ENCODE measurements around the gene AP1S1. TPM values are rescaled to one million over a fixed set of nuclear protein-coding genes. Genes with fewer than 3 reads are reported as not detected.

The AP1S1 gene
- total RNA-seq, 6 experiments from 2014 or later: 24.0 to 56.5 (median 26.4) TPM

DNA sequence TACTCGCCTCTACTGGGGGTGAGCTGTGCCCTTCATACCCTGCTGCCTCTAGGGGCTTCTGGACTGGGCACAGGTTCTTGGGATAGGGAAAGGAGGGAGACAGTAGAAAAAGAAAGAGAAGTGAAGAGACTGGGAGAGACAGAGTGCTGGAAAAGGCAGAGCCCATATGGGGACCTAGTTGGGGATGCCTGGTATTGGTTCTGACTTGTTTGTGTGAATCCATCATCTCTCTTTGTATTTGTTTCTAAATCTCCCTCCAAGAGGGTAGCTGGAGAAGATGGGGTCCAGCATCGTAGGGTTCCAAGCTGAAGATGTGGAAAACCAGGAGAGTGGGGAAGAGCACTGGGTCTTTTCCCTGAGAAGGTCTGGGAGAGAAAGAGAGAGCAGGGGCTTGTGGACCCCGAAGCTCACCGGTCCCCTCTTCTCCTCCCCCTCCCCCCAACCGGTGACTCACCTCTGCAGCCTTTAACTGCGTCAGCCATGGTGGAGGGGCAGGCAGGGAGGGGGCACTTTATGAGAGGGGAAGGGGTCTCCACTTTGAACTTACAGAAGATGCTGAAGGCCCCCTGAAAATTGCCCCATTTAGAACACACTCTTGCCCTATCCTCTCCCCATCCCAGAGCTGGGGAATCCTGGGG is 14.3 kb downstream of the AP1S1 start:
- TF ChIP-seq POLR2A (IDR thresholded peaks at IDR 0.05): no peak
- TF ChIP-seq, protein P1, sequence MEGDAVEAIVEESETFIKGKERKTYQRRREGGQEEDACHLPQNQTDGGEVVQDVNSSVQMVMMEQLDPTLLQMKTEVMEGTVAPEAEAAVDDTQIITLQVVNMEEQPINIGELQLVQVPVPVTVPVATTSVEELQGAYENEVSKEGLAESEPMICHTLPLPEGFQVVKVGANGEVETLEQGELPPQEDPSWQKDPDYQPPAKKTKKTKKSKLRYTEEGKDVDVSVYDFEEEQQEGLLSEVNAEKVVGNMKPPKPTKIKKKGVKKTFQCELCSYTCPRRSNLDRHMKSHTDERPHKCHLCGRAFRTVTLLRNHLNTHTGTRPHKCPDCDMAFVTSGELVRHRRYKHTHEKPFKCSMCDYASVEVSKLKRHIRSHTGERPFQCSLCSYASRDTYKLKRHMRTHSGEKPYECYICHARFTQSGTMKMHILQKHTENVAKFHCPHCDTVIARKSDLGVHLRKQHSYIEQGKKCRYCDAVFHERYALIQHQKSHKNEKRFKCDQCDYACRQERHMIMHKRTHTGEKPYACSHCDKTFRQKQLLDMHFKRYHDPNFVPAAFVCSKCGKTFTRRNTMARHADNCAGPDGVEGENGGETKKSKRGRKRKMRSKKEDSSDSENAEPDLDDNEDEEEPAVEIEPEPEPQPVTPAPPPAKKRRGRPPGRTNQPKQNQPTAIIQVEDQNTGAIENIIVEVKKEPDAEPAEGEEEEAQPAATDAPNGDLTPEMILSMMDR (IDR thresholded peaks at IDR 0.05): no peak
- H3K27me3 ChIP-seq: peaks cover 5 to 36% of the 10 kb centered on the region in 2 donors
- no peaks in the 10 kb centered on the region for H3K9me3 ChIP-seq
- intact Hi-C loops (cut with DNase I): loop anchor here in 1 of 2 donors (10.0 kb wide), 1 partner anchor 116 kb away; no protein-coding TSS in a partner anchor
- no peak for DNase-seq
- WGBS (ENCODE audit: insufficient coverage, low coverage, low lambda C conversion rate, missing lambda C conversion rate): 3% methylated on average over 5 of the region's 6 CpGs
- H3K4me1 ChIP-seq: peaks cover 0 to 26% (median 0%) of the 10 kb centered on the region in 4 donors
- no peak overlapping the region for H3K4me3 ChIP-seq
- no peak overlapping the region for H3K27ac ChIP-seq
- no peaks in the 10 kb centered on the region for H3K36me3 ChIP-seq
- ATAC-seq: no peak

DNA sequence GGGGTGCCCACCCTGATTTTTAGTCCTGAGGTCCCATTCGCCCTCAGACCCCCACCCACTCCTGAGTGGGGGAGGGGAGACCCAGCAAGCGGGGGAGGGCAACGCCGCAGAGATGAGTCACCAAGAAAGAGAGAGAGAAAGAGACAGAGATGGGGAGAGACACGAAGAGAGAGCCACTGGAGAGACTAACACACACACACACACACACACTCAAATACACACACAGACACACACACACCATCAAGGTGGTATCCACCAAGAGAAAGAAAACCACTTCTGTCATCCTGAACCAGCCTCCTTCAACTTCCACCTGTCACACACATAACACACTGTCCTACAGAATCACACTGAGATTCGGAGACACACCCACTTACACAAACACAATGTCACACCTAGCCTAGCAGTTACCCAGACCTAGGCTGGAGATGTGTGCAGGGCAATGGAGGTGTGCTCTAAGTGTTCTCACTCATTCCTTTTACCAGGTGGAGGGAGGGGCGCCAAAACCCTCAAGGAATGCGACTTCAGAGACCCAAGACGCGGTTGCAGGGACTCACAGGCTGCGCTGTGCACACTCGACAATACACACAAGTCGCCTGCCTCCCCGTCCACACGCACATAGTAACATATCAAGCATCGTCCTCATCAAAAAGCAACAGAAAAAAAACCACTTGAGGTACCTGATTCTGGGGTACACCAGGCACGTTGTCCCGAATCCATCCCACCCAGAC is 15.0 kb downstream of the AP1S1 start:
- intact Hi-C loops (cut with DNase I): loop anchor here in 1 of 2 donors (10.0 kb wide), 1 partner anchor 116 kb away; no protein-coding TSS in a partner anchor

DNA sequence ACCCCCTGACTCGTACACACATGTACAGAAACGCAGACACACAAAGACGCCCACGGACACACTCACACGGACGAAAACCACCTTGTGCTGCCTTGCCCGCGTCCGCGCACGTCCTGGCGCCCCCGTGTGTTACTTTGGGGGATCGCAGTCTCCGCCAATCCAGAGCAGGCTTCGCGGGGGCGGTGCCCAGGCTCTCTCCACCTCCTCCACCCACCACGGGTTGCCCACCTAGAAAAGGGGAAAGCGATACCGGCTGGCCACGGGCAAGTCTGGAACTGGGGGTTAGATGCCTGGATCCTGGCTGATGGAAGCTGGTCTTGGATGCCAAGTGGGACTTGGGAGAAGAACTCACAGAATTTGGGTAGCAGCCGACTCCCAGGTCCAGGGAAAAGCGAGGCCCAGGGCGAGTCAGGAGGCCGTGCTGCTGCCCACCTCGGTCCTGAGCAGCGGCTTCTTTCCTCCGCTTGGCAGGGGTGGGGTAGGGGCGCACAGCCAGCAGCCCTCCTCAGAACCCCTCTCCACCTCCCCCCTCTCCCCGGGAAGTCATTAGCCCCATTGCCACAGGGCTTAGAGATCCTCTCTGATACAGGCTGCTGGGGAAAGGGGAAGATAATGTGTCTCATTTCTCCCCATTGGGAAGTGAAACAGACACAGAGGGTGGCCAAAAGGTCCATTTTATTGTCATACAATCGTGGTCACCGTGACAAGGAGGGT is 15.7 kb downstream of the AP1S1 start:
- 2% methylated on average over 26 of the region's 33 CpGs for WGBS (ENCODE audit: insufficient coverage, low coverage, low lambda C conversion rate, missing lambda C conversion rate)
- H3K36me3 ChIP-seq: no peaks in the 10 kb centered on the region
- H3K4me1 ChIP-seq: peaks cover 0 to 29% (median 0%) of the 10 kb centered on the region in 4 donors
- ATAC-seq (peak; percentile 66 to 74 (median 70)), DNase-seq (peak; percentile 75 to 77 (median 75))
- H3K27me3 ChIP-seq: peaks cover 5 to 41% of the 10 kb centered on the region in 2 donors
- intact Hi-C loops (cut with DNase I): loop anchor here in 1 of 2 donors (10.0 kb wide), 1 partner anchor 115 kb away; no protein-coding TSS in a partner anchor
- H3K9me3 ChIP-seq: no peaks in the 10 kb centered on the region
- H3K4me3 ChIP-seq: no peak overlapping the region
- TF ChIP-seq, protein P1 (IDR thresholded peaks at IDR 0.05): peak; percentile 69 to 89 (median 86)
- no peak for TF ChIP-seq POLR2A (IDR thresholded peaks at IDR 0.05)
- H3K27ac ChIP-seq: no peak overlapping the region

More for the DNA sequence above, 15.0 kb downstream of the AP1S1 start:
- DNase-seq: no peak
- no peaks in the 10 kb centered on the region for H3K36me3 ChIP-seq
- H3K4me3 ChIP-seq: no peak overlapping the region
- H3K4me1 ChIP-seq: peaks cover 0 to 30% (median 0%) of the 10 kb centered on the region in 4 donors
- H3K27ac ChIP-seq: no peak overlapping the region
- no peak for ATAC-seq
- no peak for TF ChIP-seq POLR2A (IDR thresholded peaks at IDR 0.05)
- TF ChIP-seq, protein P1 (IDR thresholded peaks at IDR 0.05): no peak
- WGBS (ENCODE audit: insufficient coverage, low coverage, low lambda C conversion rate, missing lambda C conversion rate): under 1% methylated on average over 14 of the region's 18 CpGs
- no peaks in the 10 kb centered on the region for H3K9me3 ChIP-seq
- peaks cover 5 to 41% of the 10 kb centered on the region in 2 donors for H3K27me3 ChIP-seq

- Histone ChIP-seq H3K9me3 (no peaks in the 10 kb centered on the region), H3K27ac (no peak overlapping the region), H3K4me1 (peaks cover 0 to 20% (median 0%) of the 10 kb centered on the region in 4 donors), H3K27me3 (peaks cover 5 to 42% of the 10 kb centered on the region in 2 donors), H3K36me3 (no peaks in the 10 kb centered on the region), H3K4me3 (no peak overlapping the region)
- WGBS (ENCODE audit: insufficient coverage, low coverage, low lambda C conversion rate, missing lambda C conversion rate): 10% methylated on average over 10 of the region's 17 CpGs
- intact Hi-C loops (cut with DNase I): no loop called here
- ATAC-seq (no peak), DNase-seq (no peak)
- no peak for TF ChIP-seq POLR2A (IDR thresholded peaks at IDR 0.05)
- TF ChIP-seq, protein P1 (IDR thresholded peaks at IDR 0.05): no peak
These were observed 16.6 kb downstream of the AP1S1 start for GRCh38 chr7:101170617-101171441.

Data from right lobe of liver (tissue), 6 donors.